Skeletal muscle tissue (tissue), 4 donors: ENCODE results near the gene HSPA1B. TPM values are rescaled to one million over a fixed set of nuclear protein-coding genes. Genes with fewer than 3 reads are reported as not detected.

ENCODE experiments used
- H3K27ac ChIP-seq: one replicate; pipeline ENCODE4 v1.7.0; 2013; ENCODE audit warnings: mild to moderate bottlenecking, low read depth, low read length, inconsistent platforms
- H3K27me3 ChIP-seq, 3 donors: one replicate each; pipeline ENCODE4 v1.7.0; 2013; ENCODE audit warnings: low read length in 3 of 3; ENCODE audit not compliant: control insufficient read depth in 3 of 3, insufficient read depth in 3 of 3
- H3K36me3 ChIP-seq, 3 donors: one replicate each; pipeline ENCODE4 v1.7.0; 2013; ENCODE audit warnings: low read length in 3 of 3; ENCODE audit not compliant: control insufficient read depth in 3 of 3, insufficient read depth in 3 of 3
- H3K4me1 ChIP-seq, 3 donors: one replicate each; pipeline ENCODE4 v1.7.0; 2013; ENCODE audit warnings: low read length in 3 of 3, mild to moderate bottlenecking in 3 of 3; ENCODE audit not compliant: control insufficient read depth in 3 of 3, insufficient read depth in 3 of 3
- H3K4me3 ChIP-seq, 3 donors: one replicate each; pipeline ENCODE4 v1.7.0; 2013; ENCODE audit warnings: low read length in 3 of 3
- H3K9ac ChIP-seq, 3 donors: one replicate each; pipeline ENCODE4 v1.7.0; 2013; ENCODE audit warnings: low read length in 3 of 3, mild to moderate bottlenecking in 3 of 3, moderate library complexity in 2 of 3, low read depth in 1 of 3
- H3K9me3 ChIP-seq, 3 donors: one replicate each; pipeline ENCODE4 v1.7.0; 2013; ENCODE audit warnings: low read length in 3 of 3; ENCODE audit not compliant: control insufficient read depth in 3 of 3
- total RNA-seq: library from RNA; depleted of rRNA; stranded (reverse); fragments of >200 nt; gene quantifications from one replicate; pipeline ENCODE4 v1.2.3, GENCODE V29; 2014
- donor health status: Osteomylitis.

HSPA1B gene
- total RNA-seq, 1 donor from 2014 or later: 117 TPM

DNA sequence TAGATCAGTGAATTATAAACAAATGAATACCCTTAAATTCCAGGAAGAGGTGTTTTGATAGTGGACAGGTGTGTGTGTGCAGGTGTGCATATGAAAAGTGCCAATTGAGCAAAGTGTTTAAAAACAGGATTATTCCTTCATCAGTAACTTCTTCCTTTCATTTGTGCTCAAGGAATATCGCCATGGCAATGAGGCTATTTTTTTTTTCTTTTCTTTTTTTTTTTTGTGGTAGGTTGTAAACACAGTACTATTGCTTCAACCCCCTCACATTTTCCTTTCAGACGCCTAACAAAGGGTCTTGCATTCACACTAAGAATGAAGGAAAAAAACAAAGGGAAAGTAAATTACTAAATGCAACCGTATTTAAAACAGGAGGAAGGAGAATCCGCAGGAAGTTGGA lies 2.0 kb upstream of the HSPA1B start:
- H3K4me3 ChIP-seq: no peak overlapping the region
- H3K27ac ChIP-seq: peak overlapping the region; percentile 100
- H3K27me3 ChIP-seq: no peaks in the 10 kb centered on the region
- H3K9me3 ChIP-seq: no peaks in the 10 kb centered on the region
- no peak overlapping the region for H3K9ac ChIP-seq
- no peaks in the 10 kb centered on the region for H3K36me3 ChIP-seq
- peaks cover 25 to 31% (median 30%) of the 10 kb centered on the region in 3 donors for H3K4me1 ChIP-seq

DNA sequence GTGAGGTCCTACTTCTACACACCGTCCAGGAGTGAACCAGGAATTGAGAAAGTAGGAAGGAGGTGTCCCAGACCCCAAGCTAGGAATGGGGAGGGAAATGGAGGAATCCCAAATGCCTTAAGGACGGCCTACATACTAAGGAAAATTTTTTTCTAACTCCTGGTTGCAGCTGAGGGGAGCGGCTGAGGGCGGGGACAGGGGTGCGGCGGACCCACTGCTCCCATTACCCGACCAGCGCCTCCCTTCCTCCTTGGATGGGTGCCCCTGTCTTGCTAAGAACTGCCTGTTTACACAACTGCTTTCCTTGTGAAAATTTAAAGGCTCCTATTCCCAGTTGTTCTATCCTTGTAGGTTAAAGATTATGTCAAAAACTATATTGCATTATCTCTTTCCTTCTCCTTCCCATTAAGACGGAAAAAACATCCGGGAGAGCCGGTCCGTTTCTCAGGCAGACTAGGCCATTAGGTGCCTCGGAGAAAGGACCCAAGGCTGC lies 699 bp upstream of the HSPA1B start:
- Histone ChIP-seq H3K4me1 (peaks cover 28 to 34% (median 31%) of the 10 kb centered on the region in 3 donors), H3K27me3 (no peaks in the 10 kb centered on the region), H3K9me3 (no peaks in the 10 kb centered on the region), H3K27ac (peak overlapping the region; percentile 99), H3K9ac (peak overlapping the region; percentile 93 to 98 (median 97)), H3K4me3 (peak overlapping the region; percentile 80 to 94 (median 85)), H3K36me3 (no peaks in the 10 kb centered on the region)

DNA sequence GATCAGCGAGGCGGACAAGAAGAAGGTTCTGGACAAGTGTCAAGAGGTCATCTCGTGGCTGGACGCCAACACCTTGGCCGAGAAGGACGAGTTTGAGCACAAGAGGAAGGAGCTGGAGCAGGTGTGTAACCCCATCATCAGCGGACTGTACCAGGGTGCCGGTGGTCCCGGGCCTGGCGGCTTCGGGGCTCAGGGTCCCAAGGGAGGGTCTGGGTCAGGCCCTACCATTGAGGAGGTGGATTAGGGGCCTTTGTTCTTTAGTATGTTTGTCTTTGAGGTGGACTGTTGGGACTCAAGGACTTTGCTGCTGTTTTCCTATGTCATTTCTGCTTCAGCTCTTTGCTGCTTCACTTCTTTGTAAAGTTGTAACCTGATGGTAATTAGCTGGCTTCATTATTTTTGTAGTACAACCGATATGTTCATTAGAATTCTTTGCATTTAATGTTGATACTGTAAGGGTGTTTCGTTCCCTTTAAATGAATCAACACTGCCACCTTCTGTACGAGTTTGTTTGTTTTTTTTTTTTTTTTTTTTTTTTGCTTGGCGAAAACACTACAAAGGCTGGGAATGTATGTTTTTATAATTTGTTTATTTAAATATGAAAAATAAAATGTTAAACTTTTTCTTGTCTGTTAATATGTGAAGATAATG lies 2.2 kb downstream of the HSPA1B start:
- H3K4me1 ChIP-seq: peaks cover 19 to 24% (median 21%) of the 10 kb centered on the region in 3 donors
- peak overlapping the region; percentile 66 for H3K27ac ChIP-seq
- no peaks in the 10 kb centered on the region for H3K36me3 ChIP-seq
- no peaks in the 10 kb centered on the region for H3K27me3 ChIP-seq
- H3K9me3 ChIP-seq: no peaks in the 10 kb centered on the region
- peak overlapping the region; percentile 80 to 83 (median 82) for H3K4me3 ChIP-seq
- H3K9ac ChIP-seq: peak overlapping the region; percentile 59 to 83 (median 68)

DNA sequence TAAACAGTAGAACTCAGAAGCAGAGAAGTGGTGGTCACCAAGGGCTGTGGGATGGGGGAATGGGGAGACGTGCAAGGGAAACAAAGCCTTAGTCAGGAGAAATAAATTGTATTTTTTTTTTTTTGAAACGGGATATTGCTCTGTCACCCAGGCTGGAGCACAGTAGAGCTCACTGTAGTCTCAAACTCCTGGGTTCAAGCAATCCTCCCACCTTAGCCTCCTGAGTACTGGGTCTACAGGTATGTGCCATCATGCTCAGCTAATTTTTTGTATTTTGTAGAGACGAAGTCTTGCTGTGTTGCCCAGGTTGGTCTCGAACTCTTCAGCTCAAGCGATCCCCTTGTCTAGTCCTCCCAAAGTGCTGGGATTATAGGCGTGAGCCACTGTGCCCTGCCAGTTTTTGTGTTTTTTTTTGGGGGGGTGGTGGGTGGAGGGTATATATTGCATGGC lies 3.4 kb downstream of the HSPA1B start:
- H3K36me3 ChIP-seq: peaks cover 0 to 1% (median 0%) of the 10 kb centered on the region in 3 donors
- peak overlapping the region; percentile 59 to 80 (median 68) for H3K9ac ChIP-seq
- H3K27me3 ChIP-seq: no peaks in the 10 kb centered on the region
- peak overlapping the region; percentile 80 to 83 (median 82) for H3K4me3 ChIP-seq
- H3K9me3 ChIP-seq: no peaks in the 10 kb centered on the region
- H3K27ac ChIP-seq: peak overlapping the region; percentile 66
- H3K4me1 ChIP-seq: peaks cover 23 to 27% (median 24%) of the 10 kb centered on the region in 3 donors

DNA sequence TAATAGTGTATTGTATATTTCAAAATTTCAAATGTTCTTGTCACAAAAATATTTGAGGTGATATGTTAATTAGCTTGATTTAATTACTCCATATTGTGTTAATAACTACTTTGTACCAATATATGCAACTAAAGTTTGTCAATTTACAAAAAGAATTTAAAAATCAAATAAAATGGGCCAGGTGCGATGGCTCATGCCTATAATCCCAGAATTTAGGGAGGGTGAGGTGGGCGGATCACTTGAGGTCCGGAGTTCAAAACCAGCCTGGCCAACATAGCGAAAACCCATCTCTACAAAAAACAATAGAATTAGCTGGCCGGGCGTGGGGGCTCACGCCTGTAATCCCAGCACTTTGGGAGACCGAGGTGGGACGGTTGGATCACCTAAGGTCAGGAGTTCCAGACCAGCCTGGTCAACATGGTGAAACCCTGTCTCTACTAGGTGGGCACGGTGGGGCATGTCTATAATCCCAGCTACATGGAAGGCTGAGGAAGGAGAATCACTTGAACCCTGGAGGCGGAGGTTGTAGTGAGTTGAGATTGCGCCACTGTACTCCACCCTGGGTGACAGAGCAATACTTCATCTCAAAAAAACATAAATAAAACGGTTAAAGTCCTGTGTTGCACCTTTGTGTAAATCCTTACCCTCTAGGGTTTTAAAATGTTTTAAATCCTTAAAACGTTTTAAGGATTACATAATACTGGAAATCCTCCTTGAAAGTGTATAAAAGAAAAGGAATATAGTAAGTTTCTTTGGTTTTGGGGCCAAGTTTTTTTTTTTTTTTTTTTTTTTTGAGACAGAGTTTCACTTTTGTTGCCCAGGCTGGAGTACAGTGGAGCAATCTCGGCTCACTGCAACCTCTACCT lies 4.0 kb downstream of the HSPA1B start:
- peak overlapping the region; percentile 66 for H3K27ac ChIP-seq
- H3K9ac ChIP-seq: peak overlapping the region in 2 of 3 donors; percentile 68 to 80
- peaks cover 0 to 6% (median 0%) of the 10 kb centered on the region in 3 donors for H3K36me3 ChIP-seq
- H3K27me3 ChIP-seq: no peaks in the 10 kb centered on the region
- peaks cover 26 to 30% (median 27%) of the 10 kb centered on the region in 3 donors for H3K4me1 ChIP-seq
- peak overlapping the region; percentile 80 to 83 (median 82) for H3K4me3 ChIP-seq
- no peaks in the 10 kb centered on the region for H3K9me3 ChIP-seq

DNA sequence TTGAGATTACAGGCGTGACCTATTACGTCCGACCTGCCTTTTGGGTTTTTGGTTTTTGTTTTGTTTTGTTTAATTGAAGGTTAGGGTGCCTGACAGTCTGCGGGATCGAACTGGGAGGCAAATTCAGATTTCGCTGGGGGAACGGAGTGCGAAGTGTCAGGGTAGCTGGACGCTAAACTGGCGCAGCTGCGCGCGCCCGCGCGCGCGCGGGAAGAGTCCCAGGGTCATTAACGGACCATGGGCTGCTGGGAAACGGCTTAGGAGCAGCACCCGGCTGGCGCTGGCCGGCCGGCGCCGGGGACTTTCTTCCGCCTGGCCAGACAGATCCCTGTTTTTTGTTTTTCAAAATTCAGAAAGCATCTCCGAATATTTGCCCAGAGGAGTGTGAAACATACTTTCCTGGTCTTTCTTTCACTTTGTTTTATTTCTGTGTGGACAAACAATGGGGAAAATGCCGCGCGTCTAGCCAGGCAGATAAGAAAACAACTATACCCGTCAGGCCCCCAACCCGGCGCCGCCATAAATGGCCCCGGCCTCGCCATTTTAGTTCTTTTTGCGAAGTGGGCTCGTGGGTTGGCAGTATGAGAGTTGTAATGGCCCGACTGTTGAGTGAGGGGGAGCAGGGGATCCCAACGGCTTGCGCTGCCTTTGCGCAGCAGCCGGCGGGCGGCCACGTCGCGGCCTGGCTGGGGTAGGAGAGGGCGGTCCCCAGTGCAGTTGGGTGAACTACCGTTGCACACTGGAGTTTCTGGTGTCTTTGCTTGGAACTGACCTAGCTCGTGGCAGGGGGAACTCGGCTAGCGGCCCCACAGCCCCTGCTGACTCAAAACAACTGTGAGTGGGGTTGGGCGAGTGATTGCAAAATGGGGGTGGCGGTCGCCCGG lies 7.1 kb downstream of the HSPA1B start:
- H3K4me3 ChIP-seq: peak overlapping the region; percentile 96 to 98 (median 97)
- no peaks in the 10 kb centered on the region for H3K9me3 ChIP-seq
- peak overlapping the region; percentile 97 for H3K27ac ChIP-seq
- H3K9ac ChIP-seq: peak overlapping the region; percentile 96 to 98 (median 98)
- H3K36me3 ChIP-seq: peaks cover 22 to 24% (median 22%) of the 10 kb centered on the region in 3 donors
- H3K4me1 ChIP-seq: peaks cover 39 to 46% (median 41%) of the 10 kb centered on the region in 3 donors
- H3K27me3 ChIP-seq: no peaks in the 10 kb centered on the region

DNA sequence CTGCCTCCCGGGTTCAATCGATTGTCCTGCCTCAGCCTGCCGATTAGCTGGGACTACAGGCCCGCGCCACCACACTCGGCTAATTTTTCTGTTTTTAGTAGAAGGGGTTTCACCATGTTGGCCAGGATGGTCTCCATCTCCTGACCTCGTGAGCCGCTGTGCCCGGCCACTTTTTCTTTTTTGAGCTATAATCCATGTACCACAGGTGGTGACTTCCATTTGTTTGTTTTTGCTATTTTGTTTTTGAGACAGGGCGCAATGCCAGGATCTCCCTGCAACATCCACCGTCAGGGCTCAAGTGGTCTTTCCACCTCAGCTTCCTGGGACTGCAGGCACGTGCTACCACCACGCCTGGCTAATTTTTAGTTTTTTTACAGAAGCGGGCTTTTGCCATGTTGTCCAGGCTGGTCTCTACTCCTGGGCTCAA lies 8.5 kb downstream of the HSPA1B start:
- Histone ChIP-seq H3K27ac (peak overlapping the region; percentile 97), H3K27me3 (no peaks in the 10 kb centered on the region), H3K36me3 (peaks cover 30 to 36% (median 30%) of the 10 kb centered on the region in 3 donors), H3K4me3 (peak overlapping the region; percentile 96 to 98 (median 97)), H3K4me1 (peaks cover 35 to 43% (median 36%) of the 10 kb centered on the region in 3 donors), H3K9me3 (no peaks in the 10 kb centered on the region), H3K9ac (peak overlapping the region; percentile 65 to 98 (median 98))

DNA sequence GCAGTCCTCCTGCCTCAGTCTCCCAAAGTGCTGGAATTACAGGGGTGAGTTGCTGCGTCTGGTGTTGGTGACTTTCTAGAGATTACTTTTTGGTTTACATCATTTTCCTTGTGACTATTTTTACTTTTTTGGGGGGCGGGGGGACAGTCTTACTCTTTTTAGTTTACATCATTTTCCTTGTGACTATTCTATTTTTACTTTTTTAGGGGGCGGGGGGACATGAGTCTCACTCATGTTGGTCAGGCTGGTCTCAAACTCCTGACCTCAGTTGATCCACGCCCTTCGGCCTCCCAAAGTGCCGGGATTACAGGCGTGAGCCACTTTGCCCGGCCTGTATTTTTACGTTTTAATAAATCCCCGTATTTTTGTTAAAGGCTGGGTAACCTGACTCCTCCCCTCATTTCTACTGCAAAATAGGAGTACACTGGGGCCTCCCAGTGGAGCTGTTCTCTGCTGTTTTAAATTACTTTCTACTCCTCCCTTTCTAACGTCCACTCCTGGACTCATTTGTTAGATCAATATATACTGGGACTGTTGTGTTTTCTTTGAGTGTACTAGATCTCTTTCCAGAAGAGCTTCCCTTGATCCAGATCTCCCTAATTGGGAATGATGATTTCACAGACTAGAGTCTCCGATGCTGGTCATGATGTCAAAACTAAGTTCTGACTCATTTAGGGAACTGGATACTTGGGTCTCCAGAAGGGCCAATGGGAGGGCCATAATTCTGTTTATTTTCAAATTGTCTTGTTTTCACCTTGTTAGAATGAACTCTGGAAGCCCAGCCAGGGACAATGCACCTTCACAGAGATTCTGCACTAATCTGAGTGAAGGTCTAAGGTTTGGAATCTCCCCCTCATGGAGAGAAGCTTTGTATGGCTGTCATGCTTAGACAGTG lies 9.2 kb downstream of the HSPA1B start:
- Histone ChIP-seq H3K9ac (peak overlapping the region; percentile 65 to 98 (median 98)), H3K4me1 (peaks cover 28 to 36% (median 31%) of the 10 kb centered on the region in 3 donors), H3K4me3 (peak overlapping the region; percentile 96 to 98 (median 97)), H3K27ac (peak overlapping the region; percentile 97), H3K36me3 (peaks cover 30 to 36% (median 30%) of the 10 kb centered on the region in 3 donors), H3K9me3 (no peaks in the 10 kb centered on the region), H3K27me3 (no peaks in the 10 kb centered on the region)
